ENCODE results near the gene PI4K2A.

The PI4K2A gene

DNA sequence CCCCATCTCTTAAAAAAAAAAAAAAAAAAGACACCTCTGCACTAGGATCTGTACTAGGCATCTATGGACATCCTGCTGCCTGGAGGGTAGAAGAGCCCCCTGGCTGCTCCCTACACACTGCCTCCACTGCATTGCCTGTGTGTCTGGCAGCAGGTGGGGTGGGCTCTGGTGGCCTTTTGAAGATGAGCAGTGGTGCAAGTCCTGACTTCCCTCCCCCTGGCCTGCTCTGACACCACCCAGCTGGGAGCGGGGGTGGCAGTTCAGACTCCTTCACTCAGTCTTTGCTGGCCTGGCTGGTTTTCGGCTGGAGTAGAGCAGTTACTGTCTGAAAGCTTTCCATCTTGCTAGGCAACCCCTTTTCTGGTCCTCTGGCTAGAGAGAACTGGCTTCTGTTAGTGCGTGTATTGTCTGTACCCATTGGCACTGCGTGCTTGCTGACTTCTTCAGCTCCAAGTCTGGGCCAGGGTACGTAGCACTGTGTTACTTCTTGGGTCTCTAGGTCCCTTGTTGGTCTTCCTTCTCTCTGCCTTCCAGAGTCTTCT lies 33.3 kb upstream of the PI4K2A start:
- Histone ChIP-seq H3K4me3 (ENCODE audit: low read length in 2 of 2) (no peak overlapping the region), H3K4me1 (ENCODE audit: control insufficient read depth, insufficient read depth, low read length) (no peaks in the 10 kb centered on the region), H3K9me3 (ENCODE audit: control insufficient read depth in 2 of 2, low read length in 2 of 2) (no peaks in the 10 kb centered on the region), H3K27me3 (ENCODE audit: control insufficient read depth in 1 of 2, insufficient read depth in 2 of 2, low read length in 2 of 2) (no peaks in the 10 kb centered on the region), H3K9ac (ENCODE audit: low read length in 2 of 2) (no peak overlapping the region), H3K36me3 (ENCODE audit: control insufficient read depth in 2 of 2, insufficient read depth in 2 of 2, low read length in 2 of 2) (no peaks in the 10 kb centered on the region), H3K27ac (ENCODE audit: low read length) (no peak overlapping the region)

DNA sequence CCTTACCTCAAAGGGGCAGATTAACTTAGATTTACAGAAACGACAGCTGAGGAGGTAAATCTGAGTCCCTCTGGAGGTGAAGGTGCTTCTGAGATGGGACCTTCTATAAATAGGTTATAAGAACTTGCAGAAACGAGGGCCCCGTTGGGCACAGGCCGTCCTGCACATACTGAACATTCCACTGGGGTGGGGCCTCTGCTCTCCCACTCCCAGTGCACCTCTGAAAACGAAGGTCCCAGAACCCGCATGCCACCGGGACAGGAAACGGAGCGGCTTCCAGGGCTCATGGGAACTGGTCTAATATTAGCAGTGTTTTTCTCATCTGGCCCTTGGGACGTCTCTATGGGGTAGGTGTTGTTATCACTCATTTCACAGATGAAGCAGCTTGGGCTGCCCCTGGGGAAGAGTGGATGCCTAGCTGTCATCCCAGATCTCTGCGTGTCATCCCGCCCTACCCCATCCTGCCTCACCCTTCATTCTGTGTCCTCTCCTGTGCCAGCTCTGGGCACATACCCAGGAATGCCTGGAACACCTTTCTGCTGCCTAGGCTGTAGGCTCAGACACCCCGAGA lies 31.4 kb upstream of the PI4K2A start:
- Histone ChIP-seq H3K4me3 (ENCODE audit: low read length in 2 of 2) (no peak overlapping the region), H3K27ac (ENCODE audit: low read length) (no peak overlapping the region), H3K9ac (ENCODE audit: low read length in 2 of 2) (no peak overlapping the region)

DNA sequence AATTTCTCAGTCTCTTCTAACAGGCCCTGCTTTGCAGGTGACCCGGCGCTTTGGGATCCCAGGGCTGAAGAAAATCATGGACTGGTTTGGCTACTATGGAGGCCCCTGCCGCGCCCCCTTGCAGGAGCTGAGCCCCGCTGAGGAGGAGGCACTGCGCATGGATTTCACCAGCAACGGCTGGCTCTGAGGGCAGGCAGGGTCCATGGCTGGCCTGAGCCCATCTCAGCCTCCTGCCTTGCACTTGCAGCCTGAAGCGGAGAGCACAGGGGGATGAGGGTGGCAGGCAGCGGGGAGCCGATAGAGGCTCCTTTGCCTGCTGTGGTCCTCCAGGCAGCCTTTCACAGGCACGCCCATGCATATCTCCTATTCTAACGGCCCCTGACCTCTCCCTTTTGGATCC lies 29.0 kb upstream of the PI4K2A start:
- Histone ChIP-seq H3K27ac (ENCODE audit: low read length) (no peak overlapping the region), H3K36me3 (ENCODE audit: control insufficient read depth in 2 of 2, insufficient read depth in 2 of 2, low read length in 2 of 2) (peaks cover 0 to 6% of the 10 kb centered on the region in 2 donors), H3K27me3 (ENCODE audit: control insufficient read depth in 1 of 2, insufficient read depth in 2 of 2, low read length in 2 of 2) (no peaks in the 10 kb centered on the region), H3K4me3 (ENCODE audit: low read length in 2 of 2) (no peak overlapping the region), H3K4me1 (ENCODE audit: control insufficient read depth, insufficient read depth, low read length) (no peaks in the 10 kb centered on the region), H3K9ac (ENCODE audit: low read length in 2 of 2) (no peak overlapping the region), H3K9me3 (ENCODE audit: control insufficient read depth in 2 of 2, low read length in 2 of 2) (no peaks in the 10 kb centered on the region)

More for the DNA sequence above, 31.4 kb upstream of the PI4K2A start:
- Histone ChIP-seq H3K4me1 (ENCODE audit: control insufficient read depth, insufficient read depth, low read length) (no peaks in the 10 kb centered on the region), H3K9me3 (ENCODE audit: control insufficient read depth in 2 of 2, low read length in 2 of 2) (no peaks in the 10 kb centered on the region), H3K27me3 (ENCODE audit: control insufficient read depth in 1 of 2, insufficient read depth in 2 of 2, low read length in 2 of 2) (no peaks in the 10 kb centered on the region), H3K36me3 (ENCODE audit: control insufficient read depth in 2 of 2, insufficient read depth in 2 of 2, low read length in 2 of 2) (no peaks in the 10 kb centered on the region)

DNA sequence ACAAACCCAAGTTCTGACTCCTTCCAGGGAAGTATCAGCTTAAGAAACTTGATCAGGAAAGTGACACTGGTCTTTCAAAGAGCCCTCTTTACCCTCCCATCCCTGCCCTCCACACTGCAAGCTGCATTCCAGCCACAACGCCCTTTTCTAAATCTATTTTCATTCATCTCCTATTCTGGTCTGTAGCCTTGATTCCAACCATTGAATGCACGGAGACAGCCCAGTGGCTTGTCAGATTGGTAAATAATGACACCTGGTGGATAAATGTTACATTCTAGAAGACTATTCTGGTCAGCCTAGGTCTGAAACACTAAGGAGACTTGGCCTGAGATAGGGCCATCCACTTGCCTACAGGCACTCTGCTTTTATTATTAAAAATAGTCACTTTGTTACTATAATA lies 28.1 kb upstream of the PI4K2A start:
- peaks cover 0 to 6% of the 10 kb centered on the region in 2 donors for H3K36me3 ChIP-seq (ENCODE audit: control insufficient read depth in 2 of 2, insufficient read depth in 2 of 2, low read length in 2 of 2)
- H3K9me3 ChIP-seq (ENCODE audit: control insufficient read depth in 2 of 2, low read length in 2 of 2) = no peaks in the 10 kb centered on the region
- H3K9ac ChIP-seq (ENCODE audit: low read length in 2 of 2) = no peak overlapping the region
- no peaks in the 10 kb centered on the region for H3K4me1 ChIP-seq (ENCODE audit: control insufficient read depth, insufficient read depth, low read length)
- no peak overlapping the region for H3K4me3 ChIP-seq (ENCODE audit: low read length in 2 of 2)
- H3K27me3 ChIP-seq (ENCODE audit: control insufficient read depth in 1 of 2, insufficient read depth in 2 of 2, low read length in 2 of 2) = no peaks in the 10 kb centered on the region
- no peak overlapping the region for H3K27ac ChIP-seq (ENCODE audit: low read length)

DNA sequence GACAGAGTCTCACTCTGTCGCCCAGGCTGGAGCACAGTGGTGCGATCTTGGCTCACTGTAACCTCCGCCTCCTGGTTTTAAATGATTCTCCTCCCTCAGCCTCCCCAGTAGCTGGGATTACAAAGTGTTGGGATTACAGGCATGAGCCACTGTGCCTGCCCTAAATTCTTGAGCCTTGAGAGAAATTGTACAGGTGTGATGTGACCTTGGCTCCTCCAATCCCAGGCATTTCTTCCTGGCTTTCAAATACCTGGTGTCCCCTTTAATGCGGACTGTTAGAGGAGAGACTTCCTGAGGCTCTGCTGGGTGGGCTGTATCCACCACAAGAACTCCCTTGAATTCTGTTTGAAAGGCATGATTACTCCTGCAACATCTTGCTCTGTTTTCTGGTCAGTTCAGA lies 22.2 kb upstream of the PI4K2A start:
- Histone ChIP-seq H3K4me1 (ENCODE audit: control insufficient read depth, insufficient read depth, low read length) (no peaks in the 10 kb centered on the region), H3K27ac (ENCODE audit: low read length) (no peak overlapping the region), H3K9me3 (ENCODE audit: control insufficient read depth in 2 of 2, low read length in 2 of 2) (no peaks in the 10 kb centered on the region), H3K9ac (ENCODE audit: low read length in 2 of 2) (no peak overlapping the region), H3K27me3 (ENCODE audit: control insufficient read depth in 1 of 2, insufficient read depth in 2 of 2, low read length in 2 of 2) (no peaks in the 10 kb centered on the region), H3K4me3 (ENCODE audit: low read length in 2 of 2) (no peak overlapping the region), H3K36me3 (ENCODE audit: control insufficient read depth in 2 of 2, insufficient read depth in 2 of 2, low read length in 2 of 2) (peaks cover 0 to 6% of the 10 kb centered on the region in 2 donors)

DNA sequence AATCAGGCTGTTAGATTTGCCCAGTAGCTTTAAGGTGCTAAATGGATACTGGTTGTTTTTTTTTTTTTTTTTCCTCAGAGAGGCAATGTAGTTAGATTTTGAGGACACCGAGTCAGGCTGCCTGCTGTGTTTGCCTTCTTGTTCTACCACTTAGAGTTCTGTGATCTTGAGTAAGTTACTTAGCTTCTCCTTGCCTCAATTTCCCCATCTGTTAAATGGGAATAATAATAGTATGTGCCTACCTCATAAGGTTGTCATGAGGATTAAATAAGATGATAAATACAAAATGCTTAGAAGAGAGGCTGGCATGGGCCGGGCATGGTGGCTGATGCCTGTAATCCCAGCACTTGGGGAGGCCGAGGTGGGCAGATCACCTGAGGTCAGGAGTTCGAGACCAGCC lies 21.7 kb upstream of the PI4K2A start:
- H3K4me3 ChIP-seq (ENCODE audit: low read length in 2 of 2) = no peak overlapping the region
- no peak overlapping the region for H3K9ac ChIP-seq (ENCODE audit: low read length in 2 of 2)
- H3K4me1 ChIP-seq (ENCODE audit: control insufficient read depth, insufficient read depth, low read length) = no peaks in the 10 kb centered on the region
- no peaks in the 10 kb centered on the region for H3K27me3 ChIP-seq (ENCODE audit: control insufficient read depth in 1 of 2, insufficient read depth in 2 of 2, low read length in 2 of 2)
- no peak overlapping the region for H3K27ac ChIP-seq (ENCODE audit: low read length)
- H3K9me3 ChIP-seq (ENCODE audit: control insufficient read depth in 2 of 2, low read length in 2 of 2) = no peaks in the 10 kb centered on the region
- H3K36me3 ChIP-seq (ENCODE audit: control insufficient read depth in 2 of 2, insufficient read depth in 2 of 2, low read length in 2 of 2) = peaks cover 0 to 6% of the 10 kb centered on the region in 2 donors

DNA sequence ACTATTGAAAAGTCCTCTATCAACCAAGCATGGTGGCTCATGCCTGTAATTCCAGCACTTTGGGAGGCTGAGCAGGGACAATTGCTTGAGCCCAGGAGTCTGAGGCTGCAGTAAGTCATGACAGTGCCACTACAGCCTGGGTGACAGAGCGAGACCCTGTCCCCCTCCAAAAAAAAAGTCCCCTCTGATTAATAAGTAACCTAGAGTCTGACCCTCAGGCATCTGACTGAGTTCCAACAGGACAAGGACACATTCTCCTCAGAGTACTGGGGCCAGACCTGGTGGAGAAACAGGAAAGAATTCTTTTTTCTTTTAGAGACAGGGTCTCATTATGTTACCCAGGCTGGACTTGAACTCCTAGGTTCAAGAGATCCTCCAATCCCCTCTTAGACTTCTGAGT lies 17.2 kb upstream of the PI4K2A start:
- Histone ChIP-seq H3K9ac (ENCODE audit: low read length in 2 of 2) (no peak overlapping the region), H3K27me3 (ENCODE audit: control insufficient read depth in 1 of 2, insufficient read depth in 2 of 2, low read length in 2 of 2) (no peaks in the 10 kb centered on the region), H3K36me3 (ENCODE audit: control insufficient read depth in 2 of 2, insufficient read depth in 2 of 2, low read length in 2 of 2) (no peaks in the 10 kb centered on the region), H3K27ac (ENCODE audit: low read length) (no peak overlapping the region), H3K4me3 (ENCODE audit: low read length in 2 of 2) (no peak overlapping the region), H3K9me3 (ENCODE audit: control insufficient read depth in 2 of 2, low read length in 2 of 2) (no peaks in the 10 kb centered on the region), H3K4me1 (ENCODE audit: control insufficient read depth, insufficient read depth, low read length) (no peaks in the 10 kb centered on the region)

DNA sequence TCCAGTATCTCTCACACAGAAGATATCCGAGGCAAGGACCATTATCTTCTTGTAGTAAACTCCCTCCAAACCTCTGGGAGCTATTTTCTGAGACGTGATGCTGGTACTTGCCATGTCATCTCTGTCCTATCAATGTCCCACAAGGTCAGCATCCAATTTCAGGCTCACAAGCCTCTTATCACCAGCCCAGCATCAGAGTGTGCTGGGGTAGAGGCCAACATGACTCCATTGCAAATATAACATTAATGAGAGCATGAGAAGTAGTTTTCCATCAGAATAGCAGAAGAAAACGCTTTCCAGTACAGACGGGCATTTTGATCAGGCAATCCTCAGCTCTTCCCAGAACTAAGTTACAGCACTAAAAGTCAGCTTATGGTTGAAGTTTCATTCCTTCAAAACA lies 12.7 kb upstream of the PI4K2A start:
- Histone ChIP-seq H3K27ac (ENCODE audit: low read length) (no peak overlapping the region), H3K9me3 (ENCODE audit: control insufficient read depth in 2 of 2, low read length in 2 of 2) (no peaks in the 10 kb centered on the region), H3K27me3 (ENCODE audit: control insufficient read depth in 1 of 2, insufficient read depth in 2 of 2, low read length in 2 of 2) (no peaks in the 10 kb centered on the region), H3K36me3 (ENCODE audit: control insufficient read depth in 2 of 2, insufficient read depth in 2 of 2, low read length in 2 of 2) (no peaks in the 10 kb centered on the region), H3K4me1 (ENCODE audit: control insufficient read depth, insufficient read depth, low read length) (peaks cover 3% of the 10 kb centered on the region), H3K9ac (ENCODE audit: low read length in 2 of 2) (no peak overlapping the region), H3K4me3 (ENCODE audit: low read length in 2 of 2) (no peak overlapping the region)

DNA sequence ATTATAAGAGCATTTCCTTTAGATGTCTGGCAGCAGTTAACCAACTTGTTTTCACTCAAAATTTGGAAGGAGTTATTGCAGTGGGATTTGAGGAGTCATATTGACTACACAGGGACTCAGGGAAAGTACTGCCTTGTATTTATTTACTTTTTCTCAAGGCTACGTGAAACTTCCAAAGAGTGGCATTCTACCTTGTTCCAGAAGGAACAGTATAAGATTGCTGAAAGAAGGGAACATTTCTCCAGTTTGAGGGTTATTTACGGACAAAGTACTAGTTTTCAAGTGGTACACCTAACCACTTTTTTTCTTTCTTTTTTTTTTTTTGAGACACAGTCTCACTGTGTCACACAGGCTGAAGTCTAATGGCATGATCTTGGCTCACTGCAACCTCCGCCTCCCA lies 12.2 kb upstream of the PI4K2A start:
- H3K9ac ChIP-seq (ENCODE audit: low read length in 2 of 2) = no peak overlapping the region
- no peaks in the 10 kb centered on the region for H3K36me3 ChIP-seq (ENCODE audit: control insufficient read depth in 2 of 2, insufficient read depth in 2 of 2, low read length in 2 of 2)
- H3K27me3 ChIP-seq (ENCODE audit: control insufficient read depth in 1 of 2, insufficient read depth in 2 of 2, low read length in 2 of 2) = no peaks in the 10 kb centered on the region
- H3K4me3 ChIP-seq (ENCODE audit: low read length in 2 of 2) = no peak overlapping the region
- peaks cover 6% of the 10 kb centered on the region for H3K4me1 ChIP-seq (ENCODE audit: control insufficient read depth, insufficient read depth, low read length)
- H3K9me3 ChIP-seq (ENCODE audit: control insufficient read depth in 2 of 2, low read length in 2 of 2) = no peaks in the 10 kb centered on the region
- no peak overlapping the region for H3K27ac ChIP-seq (ENCODE audit: low read length)

DNA sequence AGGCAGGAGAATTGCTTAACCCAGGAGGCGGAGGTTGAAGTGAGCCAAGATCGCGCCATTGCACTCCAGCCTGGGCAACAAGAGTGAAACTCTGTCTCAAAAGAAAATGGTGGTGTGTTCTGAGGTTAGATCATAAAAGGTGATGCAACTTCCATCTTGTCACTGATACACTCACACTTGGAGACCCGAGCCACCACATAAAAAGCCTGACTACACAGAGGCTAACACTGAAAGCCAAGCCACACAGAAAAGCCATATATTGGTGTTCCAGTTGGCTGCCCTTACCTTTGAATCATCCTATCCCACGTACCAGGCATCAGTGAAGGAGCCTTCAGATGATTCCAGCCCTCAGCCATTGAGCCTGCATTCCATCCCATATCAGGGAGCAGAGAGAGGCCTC lies 11.2 kb upstream of the PI4K2A start:
- H3K27ac ChIP-seq (ENCODE audit: low read length) = no peak overlapping the region
- peaks cover 6% of the 10 kb centered on the region for H3K4me1 ChIP-seq (ENCODE audit: control insufficient read depth, insufficient read depth, low read length)
- H3K27me3 ChIP-seq (ENCODE audit: control insufficient read depth in 1 of 2, insufficient read depth in 2 of 2, low read length in 2 of 2) = no peaks in the 10 kb centered on the region
- no peaks in the 10 kb centered on the region for H3K36me3 ChIP-seq (ENCODE audit: control insufficient read depth in 2 of 2, insufficient read depth in 2 of 2, low read length in 2 of 2)
- no peak overlapping the region for H3K4me3 ChIP-seq (ENCODE audit: low read length in 2 of 2)
- no peaks in the 10 kb centered on the region for H3K9me3 ChIP-seq (ENCODE audit: control insufficient read depth in 2 of 2, low read length in 2 of 2)
- no peak overlapping the region for H3K9ac ChIP-seq (ENCODE audit: low read length in 2 of 2)

DNA sequence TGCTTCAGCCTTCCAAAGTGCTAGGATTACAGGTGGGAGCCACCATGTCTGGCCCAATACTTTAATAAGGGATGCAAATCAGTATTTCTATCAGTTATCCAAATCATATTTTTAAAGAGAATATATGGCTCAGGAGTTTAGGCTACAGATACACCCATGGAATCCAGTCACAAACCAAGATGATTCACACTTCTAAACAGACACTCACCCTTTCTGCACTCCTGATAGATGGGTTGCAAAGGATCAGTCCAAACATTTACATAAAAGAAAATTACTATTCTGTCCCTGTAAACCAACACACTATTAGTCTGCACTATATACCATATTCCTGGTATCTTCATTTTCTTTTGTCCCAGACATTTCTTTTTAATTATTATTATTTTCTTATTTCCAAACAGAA lies 9.4 kb upstream of the PI4K2A start:
- Histone ChIP-seq H3K9me3 (ENCODE audit: control insufficient read depth in 2 of 2, low read length in 2 of 2) (no peaks in the 10 kb centered on the region), H3K9ac (ENCODE audit: low read length in 2 of 2) (no peak overlapping the region), H3K4me1 (ENCODE audit: control insufficient read depth, insufficient read depth, low read length) (peaks cover 6% of the 10 kb centered on the region), H3K36me3 (ENCODE audit: control insufficient read depth in 2 of 2, insufficient read depth in 2 of 2, low read length in 2 of 2) (no peaks in the 10 kb centered on the region), H3K27me3 (ENCODE audit: control insufficient read depth in 1 of 2, insufficient read depth in 2 of 2, low read length in 2 of 2) (no peaks in the 10 kb centered on the region), H3K4me3 (ENCODE audit: low read length in 2 of 2) (no peak overlapping the region), H3K27ac (ENCODE audit: low read length) (no peak overlapping the region)
